Astrocyte of the cerebellum (primary cell): Measurements from ENCODE around the gene RNF148.
"Not testable (repeated sequence)": the region's sequence is repeated elsewhere in the genome, so short reads cannot be mapped to it uniquely, and the experiment has no call there.

ENCODE experiments used
- DNase-seq: peaks from one replicate; pipeline ENCODE4 v3.0.0-alpha.2; 2011; ENCODE audit warnings: low read depth
- H3K4me3 ChIP-seq: 2 replicates; pipeline ENCODE4 v1.5.1; 2011; ENCODE audit warnings: mild to moderate bottlenecking, low read depth, low read length, moderate library complexity
- CTCF ChIP-seq: IDR thresholded peaks from 2 replicates; pipeline ENCODE4 v1.5.1; 2012; ENCODE audit warnings: low read length, low read depth, moderate library complexity, mild to moderate bottlenecking; ENCODE audit errors: missing control alignments
- in situ Hi-C: cut with HindIII; loops from 2 replicates; pipeline ENCODE4 v1.10.0; 2017; ENCODE audit warnings: low sequenced_read_pairs

RNF148 gene

GRCh38 chr7:122682815-122683550, 19.7 kb downstream of the RNF148 start:
- in situ Hi-C loops = no loop called here
- no peak overlapping the region for H3K4me3 ChIP-seq
- no peak for TF ChIP-seq CTCF
- DNase-seq = no peak

GRCh38 chr7:122681186-122681585, 21.5 kb downstream of the RNF148 start:
- DNase-seq, in situ Hi-C loops, H3K4me3 ChIP-seq: not testable (repeated sequence)

GRCh38 chr7:122679813-122680212, 22.9 kb downstream of the RNF148 start:
- no peak for TF ChIP-seq CTCF
- in situ Hi-C loops = no loop called here
- no peak overlapping the region for H3K4me3 ChIP-seq
- DNase-seq = no peak

GRCh38 chr7:122679269-122679709, 23.4 kb downstream of the RNF148 start:
- DNase-seq, in situ Hi-C loops, H3K4me3 ChIP-seq: not testable (repeated sequence)

- in situ Hi-C loops = no loop called here
- no peak for TF ChIP-seq CTCF
- no peak overlapping the region for H3K4me3 ChIP-seq
- DNase-seq = no peak
These were observed 25.6 kb downstream of the RNF148 start for GRCh38 chr7:122677149-122677548.

- no peak for DNase-seq
- in situ Hi-C loops = no loop called here
- no peak for TF ChIP-seq CTCF
- no peak overlapping the region for H3K4me3 ChIP-seq
These were observed 26.3 kb downstream of the RNF148 start for GRCh38 chr7:122676466-122676865.

- in situ Hi-C loops = no loop called here
- no peak overlapping the region for H3K4me3 ChIP-seq
- DNase-seq = no peak
- TF ChIP-seq CTCF = no peak
These were observed 27.1 kb downstream of the RNF148 start for GRCh38 chr7:122675621-122676020.
